ENCODE data around the gene CDC42EP4. TPM values are rescaled to one million over a fixed set of nuclear protein-coding genes. Genes with fewer than 3 reads are reported as not detected.
"Not testable (repeated sequence)": the region's sequence is repeated elsewhere in the genome, so short reads cannot be mapped to it uniquely, and the experiment has no call there.

The CDC42EP4 gene
- total RNA-seq, 1 donor from 2014 or later, result 21.4 TPM

DNA sequence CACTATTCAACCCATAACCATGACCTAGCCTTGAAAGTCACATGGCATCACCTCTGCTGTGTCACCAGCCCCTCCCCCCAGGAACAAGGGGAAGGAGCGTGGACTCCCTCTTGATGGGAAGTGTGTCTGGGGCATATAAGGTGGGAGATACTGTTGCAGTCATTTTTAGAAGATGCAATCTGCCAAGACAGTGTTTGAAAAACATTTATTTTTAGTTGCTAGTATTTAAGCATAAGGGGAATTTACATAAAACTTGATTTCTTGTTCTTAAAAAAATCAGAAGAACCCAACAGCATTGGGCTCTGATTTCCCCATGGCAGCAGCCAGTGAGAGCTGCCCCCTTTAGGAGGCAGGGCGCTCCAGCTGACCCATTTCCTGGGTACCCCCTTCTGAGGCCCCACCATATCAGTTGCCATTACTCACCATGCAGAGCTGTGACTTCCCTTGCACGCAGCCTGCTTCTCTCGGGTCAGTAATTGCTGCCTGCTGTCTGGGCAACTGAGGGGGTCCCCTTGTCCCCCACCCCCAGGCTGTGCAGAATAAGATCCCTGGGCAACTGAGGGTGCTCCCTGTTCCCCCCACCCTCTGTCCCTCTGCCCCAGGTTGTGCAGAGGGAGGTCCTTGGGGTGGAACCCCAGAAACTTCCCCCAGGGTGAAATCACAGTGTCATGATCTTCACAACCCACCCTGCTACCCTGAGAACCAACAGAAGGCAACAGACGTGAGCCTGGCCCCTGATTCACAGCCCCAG lies 11.8 kb upstream of the CDC42EP4 start:
- DNase-seq (ENCODE audit: low read depth, low spot score), result no peak

- no peak for DNase-seq (ENCODE audit: low read depth, low spot score)
Measured at GRCh38 chr17:73320601-73321264, 8.9 kb upstream of the CDC42EP4 start.

- DNase-seq (ENCODE audit: low read depth, low spot score), result no peak
Measured at GRCh38 chr17:73319766-73320165, 8.0 kb upstream of the CDC42EP4 start.

- DNase-seq (ENCODE audit: low read depth, low spot score), result no peak
Measured at GRCh38 chr17:73318836-73319235, 7.0 kb upstream of the CDC42EP4 start.

DNA sequence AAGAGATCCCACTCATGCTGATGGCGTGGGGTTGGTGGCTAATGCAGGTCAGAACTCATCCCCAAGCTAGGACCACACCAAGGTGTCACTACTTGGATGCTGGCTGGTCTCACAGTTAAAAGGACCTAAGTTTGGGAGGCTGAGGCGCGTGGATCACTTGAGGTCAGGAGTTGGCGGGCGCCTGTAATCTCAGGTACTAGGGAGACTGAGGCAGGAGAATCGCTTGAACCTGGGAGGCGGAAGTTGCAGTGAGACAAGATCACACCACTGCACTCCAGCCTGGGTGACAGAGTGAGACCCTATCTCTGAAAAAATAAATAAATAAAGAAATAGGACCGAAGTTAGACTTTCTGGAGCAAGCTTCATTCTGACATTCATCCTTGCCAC lies 6.6 kb upstream of the CDC42EP4 start:
- no peak for DNase-seq (ENCODE audit: low read depth, low spot score)

DNA sequence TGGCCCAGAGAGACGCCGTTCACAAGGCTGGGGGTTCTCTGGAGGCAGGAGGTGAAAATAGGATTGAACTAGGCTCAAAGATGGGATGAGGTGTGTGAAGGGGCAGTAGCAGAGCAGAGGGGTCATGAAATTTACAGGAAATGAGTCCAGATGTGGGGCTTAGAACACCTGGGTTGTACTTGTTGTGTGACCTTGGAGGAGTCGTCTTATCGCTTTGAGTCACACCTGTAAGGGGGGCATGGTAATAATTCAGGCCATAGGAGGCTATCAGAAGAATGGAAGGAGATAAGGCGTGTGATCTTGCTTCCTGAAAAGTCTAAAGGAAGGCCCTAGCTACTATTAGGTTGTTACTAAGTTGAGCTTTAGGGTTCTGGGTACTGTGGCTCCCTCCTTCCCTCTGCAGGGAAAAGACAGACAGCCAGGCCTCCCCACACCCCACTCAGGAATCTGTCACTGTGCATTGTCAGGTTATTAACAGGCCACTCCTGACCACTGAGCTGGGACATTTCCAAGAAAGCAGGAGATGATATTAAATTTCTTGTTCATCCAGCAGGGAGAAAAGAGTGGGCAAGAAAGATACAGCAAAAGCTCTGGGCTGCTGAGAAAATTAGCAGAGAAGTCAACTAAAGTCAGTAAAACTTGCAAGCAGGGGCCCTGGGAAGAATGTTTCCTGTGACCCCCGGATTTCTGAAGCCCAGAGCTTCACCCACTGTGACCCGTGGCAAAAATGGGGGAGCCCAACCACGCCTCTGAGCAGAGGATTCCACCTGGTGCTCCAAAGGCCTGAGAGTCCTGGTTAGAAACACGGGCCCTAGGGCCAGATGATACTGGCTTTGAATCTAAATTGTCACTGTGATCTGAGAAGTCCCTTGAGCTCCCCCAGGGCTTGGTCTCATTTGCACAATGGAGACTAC lies 6.0 kb upstream of the CDC42EP4 start:
- no peak for DNase-seq (ENCODE audit: low read depth, low spot score)

DNA sequence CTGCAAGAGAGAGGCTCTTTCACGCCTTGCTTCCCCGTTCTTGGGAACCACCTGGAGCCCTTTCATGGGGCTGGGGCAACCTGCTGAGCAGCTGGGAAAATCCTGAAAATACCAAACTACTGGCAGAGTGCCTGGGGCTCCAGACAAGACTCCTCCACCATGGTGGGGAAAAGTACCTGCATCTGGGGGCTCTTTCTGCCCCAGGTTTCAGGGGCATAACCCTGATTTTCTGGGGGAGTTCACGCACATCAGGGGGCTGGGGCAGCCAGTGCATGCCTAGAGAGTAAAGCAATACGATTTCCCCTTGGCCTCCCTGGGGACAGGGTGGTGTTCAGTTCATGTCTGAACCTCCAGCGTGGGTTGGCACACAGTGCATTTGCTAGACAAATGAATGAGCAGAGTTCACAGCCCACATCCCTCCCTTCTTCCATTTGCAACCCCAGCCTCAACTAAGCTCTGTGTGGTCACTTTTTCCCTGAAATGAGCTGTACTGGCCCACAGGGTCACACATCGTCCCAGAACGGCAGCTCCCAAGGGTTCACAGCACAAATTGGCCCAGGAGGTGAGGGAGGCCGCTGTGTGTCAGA lies 5.2 kb upstream of the CDC42EP4 start:
- no peak for DNase-seq (ENCODE audit: low read depth, low spot score)

DNA sequence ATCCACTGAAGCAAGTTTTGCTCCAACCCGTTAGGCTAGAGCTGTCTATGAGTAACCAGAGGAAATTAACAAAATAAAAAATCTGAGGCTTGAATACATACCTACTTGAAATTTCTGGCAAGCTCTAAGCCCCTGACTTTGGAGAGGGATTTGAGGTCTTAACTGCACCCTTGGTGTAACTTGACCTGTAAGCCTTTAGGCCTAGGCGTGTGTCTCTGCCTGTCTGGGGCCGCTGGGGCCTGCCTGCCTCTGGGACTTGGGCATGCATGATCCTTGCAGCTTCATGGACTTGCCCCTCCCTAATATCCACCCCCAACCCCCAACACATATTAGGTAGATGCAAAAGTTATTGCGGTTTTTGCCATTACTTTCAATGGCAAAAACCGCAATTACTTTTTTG lies 3.7 kb upstream of the CDC42EP4 start:
- DNase-seq (ENCODE audit: low read depth, low spot score), result no peak

DNA sequence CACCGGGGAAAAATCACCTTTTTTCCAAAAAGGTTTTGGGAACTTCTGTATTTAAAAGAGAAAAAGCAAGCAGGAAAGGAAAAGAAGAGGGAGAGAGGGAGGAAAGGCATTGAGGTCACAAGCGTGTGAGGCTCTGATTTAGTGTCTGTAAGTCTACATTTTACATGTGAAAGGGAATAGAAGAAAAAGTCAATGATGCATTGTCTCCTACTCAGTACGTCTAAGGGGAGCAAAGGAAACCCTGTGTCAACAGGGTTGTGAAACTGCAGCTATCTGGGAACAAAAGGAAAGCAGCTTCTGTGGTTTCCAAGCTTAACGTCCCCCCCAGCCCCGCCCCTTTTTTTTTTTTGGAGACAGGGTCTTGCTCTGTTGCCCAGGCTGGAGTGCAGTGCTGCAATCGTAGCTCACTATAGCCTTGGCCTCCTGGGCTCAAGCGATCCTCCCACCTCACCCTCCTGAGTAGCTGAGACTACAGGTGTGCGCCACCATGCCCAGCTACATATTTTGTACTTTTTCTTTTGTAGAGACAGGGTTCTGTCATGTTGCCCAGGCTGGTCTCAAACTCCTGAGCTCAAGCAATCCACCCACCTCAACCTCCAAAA lies 1.8 kb upstream of the CDC42EP4 start:
- DNase-seq (ENCODE audit: low read depth, low spot score), result no peak

DNA sequence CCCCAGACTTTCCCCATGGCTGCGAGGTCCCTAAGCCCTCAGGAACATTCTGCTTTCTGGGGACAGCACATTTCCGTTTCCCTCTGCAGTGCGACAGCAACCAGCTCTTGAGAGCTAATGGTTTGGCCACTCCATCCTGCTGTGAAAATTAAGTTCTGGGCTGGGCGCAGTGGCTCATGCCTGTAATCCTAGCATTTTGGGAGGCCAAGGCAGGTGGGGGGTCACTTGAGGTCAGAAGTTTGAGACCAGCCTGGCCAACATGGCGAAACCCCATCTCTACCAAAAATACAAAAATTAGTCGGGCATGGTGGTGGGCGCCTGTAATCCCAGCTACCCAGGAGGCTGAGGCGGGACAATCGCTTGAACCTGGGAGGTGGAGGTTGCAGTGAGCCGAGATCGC lies 1.1 kb upstream of the CDC42EP4 start:
- not testable (repeated sequence) for DNase-seq (ENCODE audit: low read depth, low spot score)

- no peak for DNase-seq (ENCODE audit: low read depth, low spot score)
Measured at GRCh38 chr17:73311428-73311780, 397 bp downstream of the CDC42EP4 start.

GRCh38 chr17:73309727-73310596 lies 1.8 kb downstream of the CDC42EP4 start:
- no peak for DNase-seq (ENCODE audit: low read depth, low spot score)

- not testable (repeated sequence) for DNase-seq (ENCODE audit: low read depth, low spot score)
Measured at GRCh38 chr17:73308959-73309358, 2.8 kb downstream of the CDC42EP4 start.

- DNase-seq (ENCODE audit: low read depth, low spot score), result peak; percentile 64
Measured at GRCh38 chr17:73308017-73308823, 3.6 kb downstream of the CDC42EP4 start.

DNA sequence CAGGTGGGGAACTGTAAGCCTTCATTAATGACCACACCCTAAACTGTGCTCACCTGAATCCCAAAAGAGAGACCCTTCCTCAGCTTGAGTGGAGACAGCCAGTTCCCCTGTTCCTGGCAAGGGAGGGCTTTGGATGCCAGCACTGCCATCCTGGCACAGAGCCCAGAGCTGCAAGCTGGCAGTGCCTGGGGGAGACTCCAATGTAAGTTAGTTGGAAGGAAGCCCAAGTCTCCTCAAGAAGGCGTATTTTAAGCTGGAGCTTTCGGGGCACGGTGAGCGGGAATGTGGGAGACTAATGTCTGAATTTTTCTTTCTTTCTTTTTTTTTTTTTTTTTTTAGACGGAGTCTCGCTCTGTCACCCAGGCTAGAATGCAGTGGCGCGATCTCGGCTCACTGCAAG lies 4.7 kb downstream of the CDC42EP4 start:
- DNase-seq (ENCODE audit: low read depth, low spot score), result no peak

DNA sequence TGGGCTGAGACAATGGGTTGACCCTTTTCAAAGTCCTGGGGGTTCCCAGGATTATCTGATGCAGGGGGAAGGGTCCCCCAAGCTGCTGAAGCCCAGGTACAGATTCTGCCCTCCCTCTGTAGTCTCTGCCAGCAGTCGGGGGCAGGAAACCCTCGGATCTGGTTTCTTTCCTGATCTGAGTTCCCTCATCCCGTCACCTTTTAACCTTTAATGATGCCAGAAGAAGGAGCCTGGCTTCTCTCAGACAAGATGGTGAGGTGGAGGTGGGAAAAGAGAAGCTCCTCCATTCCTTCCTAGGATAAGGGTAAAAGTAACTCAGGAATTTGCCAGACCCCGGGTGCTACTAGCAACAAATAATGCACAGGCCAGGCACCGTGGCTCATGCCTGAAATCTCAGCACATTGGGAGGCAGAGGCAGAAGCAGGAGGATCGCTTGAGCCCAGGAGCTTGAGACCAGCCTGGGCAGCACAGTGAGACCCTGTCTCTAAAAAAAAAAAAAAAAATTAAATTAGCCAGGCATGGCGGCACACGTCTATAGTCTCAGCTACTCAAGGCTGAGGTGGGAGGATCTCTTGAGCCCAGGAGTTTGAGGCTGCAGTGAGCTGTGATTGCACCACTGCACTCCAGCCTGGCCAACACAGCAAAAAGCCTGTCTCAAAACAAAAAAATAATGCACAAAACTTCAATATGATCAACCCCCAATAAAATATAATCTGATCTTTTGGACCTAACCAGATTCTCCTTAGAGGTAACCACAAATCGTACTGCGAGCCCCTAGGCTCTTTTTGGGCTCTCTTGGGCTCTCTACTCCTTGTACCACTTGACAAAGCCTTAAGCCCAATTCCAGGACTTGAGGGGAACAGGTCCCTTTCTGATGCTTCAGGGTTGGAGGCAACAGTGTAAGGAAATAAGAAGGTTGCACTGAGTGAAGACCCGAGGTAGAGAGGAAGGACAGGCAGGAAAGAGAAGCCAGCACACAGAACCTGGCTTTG lies 5.7 kb downstream of the CDC42EP4 start:
- DNase-seq (ENCODE audit: low read depth, low spot score), result no peak

DNA sequence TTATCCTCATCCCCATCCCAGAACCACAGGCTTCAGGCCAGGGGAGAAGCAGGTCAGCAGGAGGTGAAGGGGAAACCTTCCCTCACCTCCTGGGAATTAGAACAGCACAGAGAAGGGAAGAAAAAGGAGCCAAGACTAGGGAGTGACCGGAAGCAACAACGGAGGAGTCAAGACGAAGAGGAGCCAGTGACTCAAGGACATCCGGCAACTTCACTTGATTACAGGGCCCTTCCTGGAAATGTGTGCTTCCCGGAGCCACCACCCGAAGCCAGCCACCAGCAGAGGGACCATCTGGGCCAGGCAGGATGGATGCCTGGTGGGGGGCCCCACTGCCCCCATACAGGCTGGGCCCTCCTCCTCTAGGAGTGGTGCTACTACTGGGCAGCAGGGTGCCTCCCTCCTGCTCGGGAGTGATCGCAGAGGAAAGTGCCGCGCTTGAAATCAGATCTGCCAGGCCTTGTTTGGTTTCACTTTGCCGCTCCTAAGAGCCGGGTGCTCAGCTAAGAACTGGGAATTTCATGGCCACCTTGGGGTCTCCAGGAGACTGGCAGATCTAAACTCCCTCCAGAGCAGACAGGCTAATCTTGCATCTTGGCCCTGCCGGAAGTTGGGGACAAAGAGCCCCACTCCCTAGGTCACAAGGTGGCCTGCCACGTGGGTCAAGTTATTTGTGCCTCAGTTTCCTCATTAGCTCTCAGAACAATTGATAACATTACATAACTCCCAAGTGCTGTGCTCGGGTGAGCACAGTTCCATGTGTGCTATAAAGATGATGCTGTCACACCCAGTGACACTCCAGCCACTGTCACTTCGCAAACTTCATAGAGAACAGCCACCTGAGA lies 6.6 kb downstream of the CDC42EP4 start:
- peak; percentile 35 for DNase-seq (ENCODE audit: low read depth, low spot score)

All from pulmonary artery endothelial cell (primary cell).